Measurements from ENCODE around the gene MEF2B.
"Not testable (repeated sequence)": the region's sequence is repeated elsewhere in the genome, so short reads cannot be mapped to it uniquely, and the experiment has no call there.

Gene MEF2B

GRCh38 chr19:19132912-19133311, 37.2 kb downstream of the MEF2B start:
- DNase-seq (ENCODE audit: low read depth in 2 of 3, low spot score in 2 of 3), result no peak

GRCh38 chr19:19131989-19132388, 38.1 kb downstream of the MEF2B start:
- no peak for DNase-seq (ENCODE audit: low read depth in 2 of 3, low spot score in 2 of 3)

- DNase-seq (ENCODE audit: low read depth in 2 of 3, low spot score in 2 of 3), result no peak
Observed at GRCh38 chr19:19126102-19126501, 44.0 kb downstream of the MEF2B start.

GRCh38 chr19:19123386-19123785, 46.7 kb downstream of the MEF2B start:
- DNase-seq (ENCODE audit: low read depth in 2 of 3, low spot score in 2 of 3), result no peak

GRCh38 chr19:19122902-19123301, 47.2 kb downstream of the MEF2B start:
- DNase-seq (ENCODE audit: low read depth in 2 of 3, low spot score in 2 of 3), result no peak

GRCh38 chr19:19121371-19121770, 48.7 kb downstream of the MEF2B start:
- no peak for DNase-seq (ENCODE audit: low read depth in 2 of 3, low spot score in 2 of 3)

- no peak for DNase-seq (ENCODE audit: low read depth in 2 of 3, low spot score in 2 of 3)
Observed at GRCh38 chr19:19120308-19121231, 49.5 kb downstream of the MEF2B start.

GRCh38 chr19:19119325-19120237, 50.5 kb downstream of the MEF2B start:
- no peak for DNase-seq (ENCODE audit: low read depth in 2 of 3, low spot score in 2 of 3)

GRCh38 chr19:19115954-19116353, 54.1 kb downstream of the MEF2B start:
- peak in 1 of 3 experiments; percentile 51 for DNase-seq (ENCODE audit: low read depth in 2 of 3, low spot score in 2 of 3)

- no peak for DNase-seq (ENCODE audit: low read depth in 2 of 3, low spot score in 2 of 3)
Observed at GRCh38 chr19:19113040-19113626, 56.9 kb downstream of the MEF2B start.

GRCh38 chr19:19111967-19112580, 58.0 kb downstream of the MEF2B start:
- DNase-seq (ENCODE audit: low read depth in 2 of 3, low spot score in 2 of 3), result no peak

GRCh38 chr19:19111136-19111835, 58.8 kb downstream of the MEF2B start:
- no peak for DNase-seq (ENCODE audit: low read depth in 2 of 3, low spot score in 2 of 3)

GRCh38 chr19:19110410-19111135, 59.5 kb downstream of the MEF2B start:
- no peak for DNase-seq (ENCODE audit: low read depth in 2 of 3, low spot score in 2 of 3)

- no peak for DNase-seq (ENCODE audit: low read depth in 2 of 3, low spot score in 2 of 3)
Observed at GRCh38 chr19:19109601-19110000, 60.5 kb downstream of the MEF2B start.

- DNase-seq (ENCODE audit: low read depth in 2 of 3, low spot score in 2 of 3), result no peak
Observed at GRCh38 chr19:19107654-19108053, 62.4 kb downstream of the MEF2B start.

GRCh38 chr19:19106938-19107337, 63.1 kb downstream of the MEF2B start:
- not testable (repeated sequence) for DNase-seq (ENCODE audit: low read depth in 2 of 3, low spot score in 2 of 3)

GRCh38 chr19:19106056-19106551, 64.0 kb downstream of the MEF2B start:
- no peak for DNase-seq (ENCODE audit: low read depth in 2 of 3, low spot score in 2 of 3)

GRCh38 chr19:19105365-19106055, 64.6 kb downstream of the MEF2B start:
- DNase-seq (ENCODE audit: low read depth in 2 of 3, low spot score in 2 of 3), result no peak

- DNase-seq (ENCODE audit: low read depth in 2 of 3, low spot score in 2 of 3), result no peak
Observed at GRCh38 chr19:19103167-19103566, 66.9 kb downstream of the MEF2B start.
